HG02884 (cell line): Measurements from ENCODE around the gene ZNF22.

ENCODE experiments used
- ATAC-seq: cut with Tn5 transposase; IDR thresholded peaks from one replicate; pipeline ENCODE4 v1.9.1; 2021; ENCODE audit warnings: mild to moderate bottlenecking, moderate library complexity; ENCODE audit not compliant: unreplicated experiment

The ZNF22 gene

GRCh38 chr10:45000752-45001380 lies at the start of gene ZNF22:
Gene ZNF22 (plus strand): TSS chr10:45000923. CDS start chr10:45003369, 2,446 bp downstream.
- peak; percentile 58 for ATAC-seq

- no peak for ATAC-seq
Observed at GRCh38 chr10:44951576-44952226, 49.0 kb upstream of the ZNF22 start.

- no peak for ATAC-seq
Observed at GRCh38 chr10:44952779-44953231, 47.9 kb upstream of the ZNF22 start.

GRCh38 chr10:44954042-44954441 lies 46.7 kb upstream of the ZNF22 start:
- ATAC-seq = no peak

- no peak for ATAC-seq
Observed at GRCh38 chr10:44954962-44955361, 45.8 kb upstream of the ZNF22 start.

GRCh38 chr10:44955413-44956070 lies 45.2 kb upstream of the ZNF22 start:
- no peak for ATAC-seq

- no peak for ATAC-seq
Observed at GRCh38 chr10:44956226-44956625, 44.5 kb upstream of the ZNF22 start.

GRCh38 chr10:44956717-44957706 lies 43.7 kb upstream of the ZNF22 start:
- ATAC-seq = no peak

GRCh38 chr10:44958196-44958897 lies 42.4 kb upstream of the ZNF22 start:
- ATAC-seq = no peak

- ATAC-seq = no peak
Observed at GRCh38 chr10:44958898-44959246, 41.9 kb upstream of the ZNF22 start.

GRCh38 chr10:44959247-44960087 lies 41.3 kb upstream of the ZNF22 start, which contains the start of gene RASSF4:
Gene RASSF4 (plus strand): TSS chr10:44959802. CDS start chr10:44970203, 10,401 bp downstream.
- peak; percentile 93 for ATAC-seq

GRCh38 chr10:44960088-44960460 lies 40.6 kb upstream of the ZNF22 start:
- ATAC-seq = no peak

- ATAC-seq = no peak
Observed at GRCh38 chr10:44960482-44961229, 40.1 kb upstream of the ZNF22 start.

- no peak for ATAC-seq
Observed at GRCh38 chr10:44961230-44961571, 39.5 kb upstream of the ZNF22 start.

- ATAC-seq = no peak
Observed at GRCh38 chr10:44961931-44962750, 38.6 kb upstream of the ZNF22 start.

GRCh38 chr10:44962870-44963738 lies 37.6 kb upstream of the ZNF22 start:
- no peak for ATAC-seq
